ENCODE results near the gene NEO1.

NEO1 gene

GRCh38 chr15:73308305-73308704, 256.0 kb downstream of the NEO1 start:
- TF ChIP-seq CTCF (IDR thresholded peaks at IDR 0.05; ENCODE audit: low read length, missing control alignments), result no peak
- no peak overlapping the region for H3K4me3 ChIP-seq (replicated peaks; ENCODE audit: low read depth, low read length)
- no peak for DNase-seq (ENCODE audit: low read depth)

DNA sequence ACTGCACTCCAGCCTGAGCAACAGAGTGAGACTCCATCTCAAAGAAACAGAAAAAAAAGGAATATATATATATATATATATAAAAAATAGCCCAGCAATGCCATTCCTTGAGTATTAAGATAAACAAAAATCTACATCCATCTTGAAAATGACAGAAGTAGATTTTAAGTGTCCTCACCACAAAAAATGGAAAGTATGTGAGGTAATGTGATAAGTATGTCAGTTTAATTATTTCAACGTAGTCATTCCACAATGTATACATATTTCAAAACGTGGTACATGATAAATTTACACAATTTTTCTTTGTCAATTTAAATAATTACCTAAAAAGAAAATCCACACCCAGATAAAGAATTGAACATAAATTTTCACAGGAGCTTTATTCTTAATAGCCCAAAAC, 261.6 kb downstream of the NEO1 start:
- DNase-seq (ENCODE audit: low read depth), result no peak
- no peak for TF ChIP-seq CTCF (IDR thresholded peaks at IDR 0.05; ENCODE audit: low read length, missing control alignments)
- no peak overlapping the region for H3K4me3 ChIP-seq (replicated peaks; ENCODE audit: low read depth, low read length)

- TF ChIP-seq CTCF (IDR thresholded peaks at IDR 0.05; ENCODE audit: low read length, missing control alignments), result no peak
- no peak for DNase-seq (ENCODE audit: low read depth)
- no peak overlapping the region for H3K4me3 ChIP-seq (replicated peaks; ENCODE audit: low read depth, low read length)
Observed at GRCh38 chr15:73317651-73318462, 265.6 kb downstream of the NEO1 start.

DNA sequence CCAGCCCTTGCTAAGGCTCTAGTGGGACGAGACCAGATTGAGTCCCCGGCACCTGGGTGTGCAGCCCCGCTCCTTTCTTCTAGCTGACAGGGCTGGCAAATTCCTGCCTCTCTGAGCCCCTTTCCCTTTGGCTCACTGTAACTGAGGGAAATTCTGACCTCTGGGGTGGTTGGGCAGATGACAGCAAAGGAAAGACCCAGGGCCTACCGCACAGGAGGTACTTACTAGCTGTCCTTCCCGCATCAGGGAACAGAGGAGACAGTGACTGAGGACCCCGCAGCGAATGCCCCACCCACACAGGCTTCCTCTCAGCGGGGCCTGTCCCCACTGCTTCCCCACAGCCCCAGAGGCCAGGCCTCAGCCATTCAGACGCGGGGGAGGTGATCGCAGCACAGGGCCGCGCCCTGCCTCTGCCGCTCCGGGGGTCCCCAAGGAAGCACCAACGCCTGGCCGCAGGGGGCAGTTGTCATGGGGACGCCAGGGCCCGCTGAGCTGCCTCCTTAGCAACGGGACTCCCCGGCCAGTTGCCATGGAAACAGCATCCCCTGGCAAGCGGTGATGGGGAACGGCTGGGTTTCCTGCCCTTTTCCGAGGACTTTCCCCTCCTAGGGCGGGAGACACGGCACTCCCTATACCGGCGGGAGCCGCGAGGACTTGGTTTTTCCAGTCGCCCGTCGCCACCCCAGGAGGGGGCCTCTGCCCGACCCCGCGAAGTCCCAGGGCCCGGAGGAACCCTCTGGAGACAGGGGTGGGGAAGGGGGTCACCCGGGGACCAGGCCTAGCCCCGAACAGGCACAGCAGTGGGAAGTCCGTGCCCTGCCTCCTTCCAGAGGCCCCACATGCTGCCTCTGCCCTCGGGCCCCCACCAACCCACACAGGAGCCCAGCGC, 266.4 kb downstream of the NEO1 start:
- no peak overlapping the region for H3K4me3 ChIP-seq (replicated peaks; ENCODE audit: low read depth, low read length)
- TF ChIP-seq CTCF (IDR thresholded peaks at IDR 0.05; ENCODE audit: low read length, missing control alignments), result no peak
- DNase-seq (ENCODE audit: low read depth), result no peak

GRCh38 chr15:73319460-73320245, 267.4 kb downstream of the NEO1 start:
- no peak overlapping the region for H3K4me3 ChIP-seq (replicated peaks; ENCODE audit: low read depth, low read length)
- DNase-seq (ENCODE audit: low read depth), result no peak
- TF ChIP-seq CTCF (IDR thresholded peaks at IDR 0.05; ENCODE audit: low read length, missing control alignments), result no peak

DNA sequence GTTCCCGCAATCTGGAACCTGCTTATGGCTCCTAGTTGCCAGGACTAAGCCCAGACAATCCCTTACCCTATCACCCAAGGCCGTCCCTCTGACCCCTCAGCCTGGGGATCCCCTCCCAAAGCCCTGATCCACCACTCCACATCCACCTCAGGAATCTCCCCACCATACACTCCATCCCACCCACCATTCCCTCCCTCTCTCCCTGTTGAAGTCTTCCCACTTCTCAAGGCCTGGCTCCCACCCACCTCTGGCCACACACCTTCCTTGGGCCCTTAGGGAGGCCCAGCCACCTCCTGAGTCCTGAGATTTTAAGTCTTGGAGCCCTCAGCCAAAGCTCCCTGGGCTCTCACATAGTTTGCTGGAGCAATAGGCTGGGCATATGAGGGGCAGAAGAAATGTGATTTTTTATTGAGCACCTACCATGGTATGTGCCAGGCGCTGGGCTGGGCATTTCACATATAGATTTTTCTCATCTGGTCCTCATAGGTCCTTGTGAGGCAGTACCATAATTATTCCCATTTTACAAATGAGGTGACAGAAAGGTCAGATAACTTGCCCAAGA, 268.4 kb downstream of the NEO1 start:
- no peak for DNase-seq (ENCODE audit: low read depth)
- H3K4me3 ChIP-seq (replicated peaks; ENCODE audit: low read depth, low read length), result no peak overlapping the region
- no peak for TF ChIP-seq CTCF (IDR thresholded peaks at IDR 0.05; ENCODE audit: low read length, missing control alignments)

Data from fibroblast of pulmonary artery (primary cell).